ENCODE data around the gene ACSF3. TPM values are rescaled to one million over a fixed set of nuclear protein-coding genes. Genes with fewer than 3 reads are reported as not detected.

The ACSF3 gene
- total and polyA plus RNA-seq, 2 donors (not counting 1 experiment from before 2014, with no cell fraction given): 45.2 to 113 TPM

GRCh38 chr16:89097392-89097772 is 3.7 kb downstream of the ACSF3 start:
- Mint-ChIP-seq H3K4me1 (peaks cover 59% of the 10 kb centered on the region), H3K9me3 (ENCODE audit: insufficient read depth) (no peaks in the 10 kb centered on the region), H3K27me3 (peaks cover under 1% of the 10 kb centered on the region), H3K27ac (peak overlapping the region; percentile 92), H3K4me3 (peak overlapping the region; percentile 92)
- Histone ChIP-seq H3K79me2 (ENCODE audit: control insufficient read depth, insufficient read depth, low read length) (peaks cover 77% of the 10 kb centered on the region), H3K4me3 (ENCODE audit: control extremely low read depth in 1 of 5, extremely low read depth in 1 of 5, insufficient read depth in 1 of 5, low read depth in 2 of 5, low read length in 4 of 5) (no peak overlapping the region), H4K20me1 (ENCODE audit: control insufficient read depth, insufficient read depth, low read length, poor library complexity, severe bottlenecking) (peaks cover 66% of the 10 kb centered on the region), H3K27ac (ENCODE audit: low read length in 2 of 2) (peak overlapping the region; percentile 73 to 76), H2AFZ (ENCODE audit: insufficient read depth, low read depth, low read length, poor library complexity, severe bottlenecking) (peak overlapping the region; percentile 22), H3K9ac (ENCODE audit: low read length) (no peak overlapping the region), H3K36me3 (replicated peaks in 1 of 2; ENCODE audit: control extremely low read depth in 1 of 2, control insufficient read depth in 1 of 2, extremely low read depth in 1 of 2, insufficient read depth in 2 of 2, low read length in 1 of 2) (peaks cover 2 to 28% of the 10 kb centered on the region in 2 experiments), H3K4me1 (ENCODE audit: control insufficient read depth in 2 of 2, insufficient read depth in 2 of 2, low read length in 2 of 2) (peaks cover 54 to 67% of the 10 kb centered on the region in 2 donors), H3K4me2 (replicated peaks; ENCODE audit: low read depth, low read length, poor library complexity, severe bottlenecking) (peak overlapping the region; percentile 72), H3K9me3 (ENCODE audit: control extremely low read depth in 1 of 3, control insufficient read depth in 2 of 3, insufficient read depth in 1 of 3, low read length in 2 of 3) (no peaks in the 10 kb centered on the region), H3K27me3 (replicated peaks in 1 of 4; ENCODE audit: control extremely low read depth in 1 of 4, control insufficient read depth in 3 of 4, insufficient read depth in 4 of 4, low read length in 3 of 4) (no peaks in the 10 kb centered on the region)
- intact Hi-C loops (cut with micrococcal nuclease): loop anchor here (10.0 kb wide), 2 partner anchors 63 to 117 kb away; partner anchors contain the start of gene ZNF778
- DNase-seq (peak; percentile 31), ATAC-seq (ENCODE audit: low read depth) (no peak)
- TF ChIP-seq CTCF (IDR thresholded peaks at IDR 0.05) (no peak), EZH2 (IDR thresholded peaks at IDR 0.05; ENCODE audit: borderline replicate concordance, insufficient read depth, low read depth, low read length, poor library complexity, severe bottlenecking) (no peak)
- ChIA-PET CTCF (interaction anchor here (1.0 to 2.7 kb wide), 3 partner anchors 17 to 360 kb away, joined by 3 to 18 read pairs (median 4); no protein-coding TSS in a partner anchor), POLR2A (interaction anchor here (1.7 to 3.0 kb wide), 3 partner anchors 15 to 18 kb away, joined by 5 to 14 read pairs (median 8); no protein-coding TSS in a partner anchor)
- WGBS (ENCODE audit: insufficient coverage): 39% methylated on average over 14 of the region's 14 CpGs

GRCh38 chr16:89098767-89099430 is 5.2 kb downstream of the ACSF3 start:
- no peaks in the 10 kb centered on the region for H3K9me3 ChIP-seq (ENCODE audit: control extremely low read depth in 1 of 3, control insufficient read depth in 2 of 3, insufficient read depth in 1 of 3, low read length in 2 of 3)
- H3K9ac ChIP-seq (ENCODE audit: low read length): peak overlapping the region; percentile 25

More at GRCh38 chr16:89098767-89099430, 5.2 kb downstream of the ACSF3 start:
- Histone ChIP-seq H2AFZ (ENCODE audit: insufficient read depth, low read depth, low read length, poor library complexity, severe bottlenecking) (peak overlapping the region; percentile 43), H3K79me2 (ENCODE audit: control insufficient read depth, insufficient read depth, low read length) (peaks cover 89% of the 10 kb centered on the region), H3K4me2 (replicated peaks; ENCODE audit: low read depth, low read length, poor library complexity, severe bottlenecking) (peak overlapping the region; percentile 72), H3K36me3 (replicated peaks in 1 of 2; ENCODE audit: control extremely low read depth in 1 of 2, control insufficient read depth in 1 of 2, extremely low read depth in 1 of 2, insufficient read depth in 2 of 2, low read length in 1 of 2) (peaks cover 4 to 43% of the 10 kb centered on the region in 2 experiments), H4K20me1 (ENCODE audit: control insufficient read depth, insufficient read depth, low read length, poor library complexity, severe bottlenecking) (peaks cover 81% of the 10 kb centered on the region), H3K4me3 (ENCODE audit: control extremely low read depth in 1 of 5, extremely low read depth in 1 of 5, insufficient read depth in 1 of 5, low read depth in 2 of 5, low read length in 4 of 5) (peak overlapping the region in 3 of 5 experiments; percentile 7 to 47 (median 24)), H3K27me3 (replicated peaks in 1 of 4; ENCODE audit: control extremely low read depth in 1 of 4, control insufficient read depth in 3 of 4, insufficient read depth in 4 of 4, low read length in 3 of 4) (no peaks in the 10 kb centered on the region), H3K4me1 (ENCODE audit: control insufficient read depth in 2 of 2, insufficient read depth in 2 of 2, low read length in 2 of 2) (peaks cover 54 to 61% of the 10 kb centered on the region in 2 donors), H3K27ac (ENCODE audit: low read length in 2 of 2) (peak overlapping the region; percentile 73 to 76)
- ATAC-seq (ENCODE audit: low read depth) (no peak), DNase-seq (no peak)
- CTCF ChIA-PET: interaction anchor here (0.9 to 2.7 kb wide), 10 partner anchors 10 to 362 kb away, joined by 3 to 18 read pairs (median 3); no protein-coding TSS in a partner anchor
- Mint-ChIP-seq H3K27me3 (no peaks in the 10 kb centered on the region), H3K27ac (peak overlapping the region; percentile 92), H3K9me3 (ENCODE audit: insufficient read depth) (no peaks in the 10 kb centered on the region), H3K4me3 (peak overlapping the region; percentile 92), H3K4me1 (peaks cover 59% of the 10 kb centered on the region)
- no peak for TF ChIP-seq EZH2 (IDR thresholded peaks at IDR 0.05; ENCODE audit: borderline replicate concordance, insufficient read depth, low read depth, low read length, poor library complexity, severe bottlenecking)
- no peak for TF ChIP-seq CTCF (IDR thresholded peaks at IDR 0.05)
- intact Hi-C loops (cut with micrococcal nuclease): loop anchor here (1.0 to 10.0 kb wide), 4 partner anchors 16 to 131 kb away; partner anchors contain the start of gene ZNF778
- POLR2A ChIA-PET: interaction anchor here (0.9 to 3.0 kb wide), 5 partner anchors 13 to 178 kb away, joined by 3 to 14 read pairs (median 5); partner anchors contain the start of gene CBFA2T3
- WGBS (ENCODE audit: insufficient coverage): 91% methylated on average over 18 of the region's 26 CpGs

Data from B cell (primary cell).